Caco-2 (cell line): ENCODE measurements around the gene LRP5. TPM values are rescaled to one million over a fixed set of nuclear protein-coding genes. Genes with fewer than 3 reads are reported as not detected.
A peak's percentile ranks its signal among the peaks of the same experiment; 100 is the strongest.

ENCODE experiments used
- Bru-seq: library from RNA; stranded (reverse); fragments of 400-500 nt; gene quantifications from one replicate; lab custom pipeline; 2021; lab: Mats Ljungman, UMichigan
- BruChase-seq, 2 experiments: library from RNA; stranded (reverse); fragments of 400-500 nt; gene quantifications; one replicate each; lab custom pipeline; 2021; lab: Mats Ljungman, UMichigan
- BruUV-seq: library from RNA; stranded (reverse); fragments of 400-500 nt; replicated peaks from 2 replicates; lab custom pipeline; 2021; lab: Mats Ljungman, UMichigan
- CTCF ChIA-PET: fragments of 300-600 bp; sonication (Branson Sonifier 250); formaldehyde crosslinking; loops from one replicate; lab custom pipeline; 2022; ENCODE audit warnings: antibody characterized with exemption; lab: Charles Lee
- POLR2A ChIA-PET: fragments of 300-600 bp; sonication (Branson Sonifier 250); formaldehyde crosslinking; loops from one replicate; lab custom pipeline; 2022; ENCODE audit warnings: antibody characterized with exemption; lab: Charles Lee
- DNase-seq, 2 experiments: peaks; one replicate each; pipeline versions ENCODE4 v3.0.0 to v3.0.0-alpha.2; 2020 to 2022
- H3K27me3 ChIP-seq: replicated peaks from 2 replicates; pipeline ENCODE4 v1.6.0; 2011; ENCODE audit warnings: low read length; ENCODE audit not compliant: control insufficient read depth, insufficient read depth
- H3K36me3 ChIP-seq: 2 replicates; pipeline ENCODE4 v1.5.1; 2011; ENCODE audit warnings: low read length; ENCODE audit not compliant: control insufficient read depth, insufficient read depth
- H3K4me1 ChIP-seq: fragments of 250-450 bp; sonication (Bioruptor Pico); 2 replicates; pipeline ENCODE4 v1.5.1; 2020; ENCODE audit warnings: mild to moderate bottlenecking
- H3K4me3 ChIP-seq: 2 replicates; pipeline ENCODE4 v1.5.1; 2011; ENCODE audit warnings: low read depth, mild to moderate bottlenecking, control low read depth, low read length
- H3K9me3 ChIP-seq: fragments of 250-450 bp; sonication (Bioruptor Pico); 2 replicates; pipeline ENCODE4 v1.5.1; 2020; ENCODE audit warnings: mild to moderate bottlenecking, moderate library complexity
- H3K27ac Mint-ChIP-seq: one replicate; pipeline ENCODE4 v1.8.0; 2022; ENCODE audit warnings: mixed read lengths; ENCODE audit not compliant: unreplicated experiment
- H3K27me3 Mint-ChIP-seq: one replicate; pipeline ENCODE4 v1.8.0; 2022; ENCODE audit warnings: mixed read lengths; ENCODE audit not compliant: insufficient read depth, unreplicated experiment
- H3K36me3 Mint-ChIP-seq: one replicate; pipeline ENCODE4 v1.8.0; 2022; ENCODE audit warnings: mild to moderate bottlenecking, mixed read lengths; ENCODE audit not compliant: insufficient read depth, unreplicated experiment
- H3K4me1 Mint-ChIP-seq: one replicate; pipeline ENCODE4 v1.8.0; 2022; ENCODE audit warnings: low read depth, mixed read lengths; ENCODE audit not compliant: unreplicated experiment
- H3K4me3 Mint-ChIP-seq: one replicate; pipeline ENCODE4 v1.8.0; 2022; ENCODE audit warnings: mild to moderate bottlenecking, moderate library complexity, mixed read lengths; ENCODE audit not compliant: unreplicated experiment
- H3K9me3 Mint-ChIP-seq: one replicate; pipeline ENCODE4 v1.8.0; 2022; ENCODE audit warnings: mixed read lengths; ENCODE audit not compliant: unreplicated experiment
- intact Hi-C: fragments of 100-400 bp; cut with micrococcal nuclease; formaldehyde crosslinking; loops from one replicate; pipeline ENCODE4 v1.10.0; 2022; ENCODE audit not compliant: unreplicated experiment
- long read RNA-seq: library from polyadenylated mRNA; stranded (forward); transcript quantifications from one replicate; pipeline ENCODE4 v2.0.0, GENCODE V29; 2022
- total RNA-seq: library from RNA; stranded (reverse); gene quantifications from 2 replicates; pipeline ENCODE4 v1.2.3, GENCODE V29; 2022
- TF ChIP-seq, protein P1 (sequence below), 2 experiments: fragments of 200-600 bp in 1 of 2; IDR thresholded peaks; 1 replicate in 1 of 2; 2 replicates in 1 of 2; pipeline versions ENCODE4 v1.5.1 to v1.8.0; 2011 to 2022; ENCODE audit warnings: antibody characterized with exemption in 1 of 2, control low read depth in 1 of 2, inconsistent platforms in 1 of 2, low read depth in 1 of 2, low read length in 1 of 2, mild to moderate bottlenecking in 1 of 2, moderate library complexity in 1 of 2; ENCODE audit not compliant: insufficient read depth in 1 of 2, severe bottlenecking in 1 of 2, unreplicated experiment in 1 of 2

Gene LRP5
- 94.3 TPM in 2 replicates for total RNA-seq
- percentile 77 among the genes with signal in this experiment for Bru-seq, nascent RNA
- BruChase-seq, experiment 1, labeled RNA remaining after a 2-hour chase: percentile 72 among the genes with signal in this experiment
- BruChase-seq, experiment 2, labeled RNA remaining after a 6-hour chase: percentile 79 among the genes with signal in this experiment
- long read RNA-seq, full-length matches to known transcripts: 11 of 45 reads
- long read RNA-seq, partial matches to known transcripts: 10 of 45 reads
- long read RNA-seq, other reads (novel, unspliced or antisense): 24 of 45 reads

- Histone ChIP-seq H3K9me3 (no peaks in the 10 kb centered on the region), H3K4me3 (peak within 1 kb of the TSS; percentile 89), H3K4me1 (peaks cover 22% of the 10 kb centered on the region), H3K27me3 (no peaks in the 10 kb centered on the region), H3K36me3 (no peaks in the 10 kb centered on the region)
- Mint-ChIP-seq H3K27ac (peak within 1 kb of the TSS; percentile 89), H3K4me3 (peak within 1 kb of the TSS; percentile 91), H3K36me3 (peaks cover 15% of the 10 kb centered on the region), H3K4me1 (peaks cover 44% of the 10 kb centered on the region), H3K27me3 (no peaks in the 10 kb centered on the region), H3K9me3 (no peaks in the 10 kb centered on the region)
- intact Hi-C loops: no loop called here
- ChIA-PET POLR2A (interaction anchor here (0.6 to 1.3 kb wide), 2 partner anchors 41 to 68 kb away, joined by 3 read pairs; partner anchors contain the start of gene C11orf24), CTCF (interaction anchor here (0.6 to 0.8 kb wide), 2 partner anchors 14 to 31 kb away, joined by 4 to 5 read pairs; no protein-coding TSS in a partner anchor)
- no TSS peak for BruUV-seq
- TF ChIP-seq, protein P1, sequence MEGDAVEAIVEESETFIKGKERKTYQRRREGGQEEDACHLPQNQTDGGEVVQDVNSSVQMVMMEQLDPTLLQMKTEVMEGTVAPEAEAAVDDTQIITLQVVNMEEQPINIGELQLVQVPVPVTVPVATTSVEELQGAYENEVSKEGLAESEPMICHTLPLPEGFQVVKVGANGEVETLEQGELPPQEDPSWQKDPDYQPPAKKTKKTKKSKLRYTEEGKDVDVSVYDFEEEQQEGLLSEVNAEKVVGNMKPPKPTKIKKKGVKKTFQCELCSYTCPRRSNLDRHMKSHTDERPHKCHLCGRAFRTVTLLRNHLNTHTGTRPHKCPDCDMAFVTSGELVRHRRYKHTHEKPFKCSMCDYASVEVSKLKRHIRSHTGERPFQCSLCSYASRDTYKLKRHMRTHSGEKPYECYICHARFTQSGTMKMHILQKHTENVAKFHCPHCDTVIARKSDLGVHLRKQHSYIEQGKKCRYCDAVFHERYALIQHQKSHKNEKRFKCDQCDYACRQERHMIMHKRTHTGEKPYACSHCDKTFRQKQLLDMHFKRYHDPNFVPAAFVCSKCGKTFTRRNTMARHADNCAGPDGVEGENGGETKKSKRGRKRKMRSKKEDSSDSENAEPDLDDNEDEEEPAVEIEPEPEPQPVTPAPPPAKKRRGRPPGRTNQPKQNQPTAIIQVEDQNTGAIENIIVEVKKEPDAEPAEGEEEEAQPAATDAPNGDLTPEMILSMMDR (IDR thresholded peaks at IDR 0.05; ENCODE audit: insufficient read depth in 1 of 2, low read depth in 1 of 2, low read length in 1 of 2, severe bottlenecking in 1 of 2, unreplicated experiment in 1 of 2): no peak
- DNase-seq: peak; percentile 58 to 80
Measured at GRCh38 chr11:68312117-68312779, at the start of gene LRP5. LRP5 (plus strand) TSS chr11:68312591; CDS start chr11:68312715, 124 bp downstream.

GRCh38 chr11:68263444-68264035 is 48.9 kb upstream of the LRP5 start:
- TF ChIP-seq, protein P1 (IDR thresholded peaks at IDR 0.05; ENCODE audit: insufficient read depth in 1 of 2, low read depth in 1 of 2, low read length in 1 of 2, severe bottlenecking in 1 of 2, unreplicated experiment in 1 of 2): no peak

GRCh38 chr11:68264244-68264643 is 48.1 kb upstream of the LRP5 start:
- H3K4me3 ChIP-seq: no peak overlapping the region
- Mint-ChIP-seq H3K27ac (no peak overlapping the region), H3K27me3 (no peaks in the 10 kb centered on the region), H3K4me3 (no peak overlapping the region), H3K9me3 (peaks cover 7% of the 10 kb centered on the region), H3K36me3 (peaks cover 50% of the 10 kb centered on the region), H3K4me1 (no peaks in the 10 kb centered on the region)
- ChIA-PET POLR2A (no interaction called here), CTCF (no interaction called here)
- TF ChIP-seq, protein P1 (IDR thresholded peaks at IDR 0.05; ENCODE audit: insufficient read depth in 1 of 2, low read depth in 1 of 2, low read length in 1 of 2, severe bottlenecking in 1 of 2, unreplicated experiment in 1 of 2): no peak
- peaks cover 16% of the 10 kb centered on the region for H3K36me3 ChIP-seq
- DNase-seq: peak in 1 of 2 experiments; percentile 29
- H3K9me3 ChIP-seq: no peaks in the 10 kb centered on the region
- peaks cover 2% of the 10 kb centered on the region; the same call in 1 of the 2 replicates for H3K4me1 ChIP-seq
- intact Hi-C loops: no loop called here
- BruUV-seq: no TSS peak
- no peaks in the 10 kb centered on the region for H3K27me3 ChIP-seq

More at GRCh38 chr11:68263444-68264035, 48.9 kb upstream of the LRP5 start:
- no peak overlapping the region for H3K27ac Mint-ChIP-seq
- H3K27me3 Mint-ChIP-seq: no peaks in the 10 kb centered on the region
- Histone ChIP-seq H3K9me3 (no peaks in the 10 kb centered on the region), H3K4me3 (no peak overlapping the region), H3K4me1 (no peaks in the 10 kb centered on the region), H3K27me3 (no peaks in the 10 kb centered on the region), H3K36me3 (peaks cover 16% of the 10 kb centered on the region)
- no TSS peak for BruUV-seq
- DNase-seq: peak in 1 of 2 experiments; percentile 34
- no peak overlapping the region for H3K4me3 Mint-ChIP-seq
- H3K4me1 Mint-ChIP-seq: no peaks in the 10 kb centered on the region
- intact Hi-C loops: no loop called here
- CTCF ChIA-PET: interaction anchor here (1.3 kb wide), 1 partner anchor 9 kb away, joined by 3 read pairs; no protein-coding TSS in a partner anchor
- H3K9me3 Mint-ChIP-seq: peaks cover 7% of the 10 kb centered on the region
- POLR2A ChIA-PET: no interaction called here
- peaks cover 51% of the 10 kb centered on the region for H3K36me3 Mint-ChIP-seq
